ENCODE data around the gene HESX1.

The HESX1 gene

DNA sequence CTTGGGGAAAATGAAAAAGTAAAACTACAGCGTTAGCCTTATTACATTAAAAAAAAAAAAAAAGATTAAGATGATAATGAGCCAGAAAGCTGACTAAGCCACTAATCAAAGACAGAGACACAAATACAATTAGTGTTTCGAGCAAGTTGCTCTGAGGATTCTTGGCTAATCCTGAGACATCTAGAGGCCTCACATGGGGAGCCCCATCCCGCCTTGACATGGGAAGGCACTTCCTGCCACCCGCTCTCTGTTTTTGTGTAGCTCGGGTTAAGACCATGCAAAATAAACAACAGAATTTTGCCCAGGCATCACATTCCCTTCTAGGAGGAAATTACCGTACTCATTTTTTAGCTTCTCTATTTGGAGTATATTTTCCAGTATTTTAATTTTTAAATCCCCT is 15.3 kb downstream of the HESX1 start:
- DNase-seq (ENCODE audit: low read depth) = no peak
- H3K4me3 ChIP-seq (ENCODE audit: low read depth, low read length) = no peak overlapping the region
- TF ChIP-seq, protein P1, sequence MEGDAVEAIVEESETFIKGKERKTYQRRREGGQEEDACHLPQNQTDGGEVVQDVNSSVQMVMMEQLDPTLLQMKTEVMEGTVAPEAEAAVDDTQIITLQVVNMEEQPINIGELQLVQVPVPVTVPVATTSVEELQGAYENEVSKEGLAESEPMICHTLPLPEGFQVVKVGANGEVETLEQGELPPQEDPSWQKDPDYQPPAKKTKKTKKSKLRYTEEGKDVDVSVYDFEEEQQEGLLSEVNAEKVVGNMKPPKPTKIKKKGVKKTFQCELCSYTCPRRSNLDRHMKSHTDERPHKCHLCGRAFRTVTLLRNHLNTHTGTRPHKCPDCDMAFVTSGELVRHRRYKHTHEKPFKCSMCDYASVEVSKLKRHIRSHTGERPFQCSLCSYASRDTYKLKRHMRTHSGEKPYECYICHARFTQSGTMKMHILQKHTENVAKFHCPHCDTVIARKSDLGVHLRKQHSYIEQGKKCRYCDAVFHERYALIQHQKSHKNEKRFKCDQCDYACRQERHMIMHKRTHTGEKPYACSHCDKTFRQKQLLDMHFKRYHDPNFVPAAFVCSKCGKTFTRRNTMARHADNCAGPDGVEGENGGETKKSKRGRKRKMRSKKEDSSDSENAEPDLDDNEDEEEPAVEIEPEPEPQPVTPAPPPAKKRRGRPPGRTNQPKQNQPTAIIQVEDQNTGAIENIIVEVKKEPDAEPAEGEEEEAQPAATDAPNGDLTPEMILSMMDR (IDR thresholded peaks at IDR 0.05; ENCODE audit: insufficient read depth, low read depth, low read length, missing control alignments) = no peak

- TF ChIP-seq, protein P1 (IDR thresholded peaks at IDR 0.05; ENCODE audit: insufficient read depth, low read depth, low read length, missing control alignments) = peak; percentile 44
- DNase-seq (ENCODE audit: low read depth) = peak; percentile 37
Observed at GRCh38 chr3:57179580-57180410, 20.0 kb downstream of the HESX1 start.

DNA sequence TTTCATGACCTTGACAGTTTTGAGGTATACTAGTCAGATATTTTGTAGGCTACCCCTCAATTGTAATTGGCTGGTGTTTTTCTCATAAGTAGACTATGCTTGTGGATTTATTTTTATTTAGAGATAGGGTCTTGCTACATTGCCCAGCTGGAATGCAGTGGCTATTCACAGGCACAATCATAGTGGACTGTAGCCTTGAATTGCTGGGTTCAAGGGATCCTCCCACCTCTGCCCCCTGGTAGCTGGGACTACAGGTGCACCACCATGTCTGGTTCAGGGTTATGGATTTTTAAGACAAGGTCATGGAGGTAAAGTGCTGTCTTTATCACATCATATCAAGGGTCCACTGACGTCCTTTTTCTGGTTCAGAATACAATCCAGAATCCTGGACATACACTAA is 23.7 kb downstream of the HESX1 start:
- no peak overlapping the region for H3K4me3 ChIP-seq (ENCODE audit: low read depth, low read length)
- DNase-seq (ENCODE audit: low read depth) = no peak
- TF ChIP-seq, protein P1 (IDR thresholded peaks at IDR 0.05; ENCODE audit: insufficient read depth, low read depth, low read length, missing control alignments) = no peak

More at GRCh38 chr3:57179580-57180410, 20.0 kb downstream of the HESX1 start:
- H3K4me3 ChIP-seq (ENCODE audit: low read depth, low read length) = no peak overlapping the region

GRCh38 chr3:57173687-57174086 is 26.1 kb downstream of the HESX1 start:
- DNase-seq (ENCODE audit: low read depth) = no peak
- TF ChIP-seq, protein P1 (IDR thresholded peaks at IDR 0.05; ENCODE audit: insufficient read depth, low read depth, low read length, missing control alignments) = no peak
- no peak overlapping the region for H3K4me3 ChIP-seq (ENCODE audit: low read depth, low read length)

DNA sequence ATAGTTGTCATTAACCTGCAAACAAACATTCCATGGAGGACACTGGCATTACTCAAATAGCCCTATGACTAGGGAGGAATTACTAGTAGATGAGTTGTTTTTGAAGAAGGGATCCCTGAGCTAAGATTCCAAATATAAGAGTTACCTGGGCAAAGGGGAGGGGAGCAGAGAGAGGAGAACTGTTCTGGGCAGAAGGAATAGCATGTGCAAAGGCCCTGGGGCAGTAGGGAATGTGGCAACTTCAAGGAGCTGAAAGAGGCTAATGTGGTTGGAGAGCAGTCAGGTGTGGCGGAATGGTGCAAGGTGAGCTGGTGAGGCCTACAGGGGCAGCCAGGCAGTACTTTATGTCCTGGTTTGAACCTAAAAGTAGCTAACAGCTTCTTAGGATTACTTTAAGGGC is 28.8 kb downstream of the HESX1 start:
- TF ChIP-seq, protein P1 (IDR thresholded peaks at IDR 0.05; ENCODE audit: insufficient read depth, low read depth, low read length, missing control alignments) = no peak
- DNase-seq (ENCODE audit: low read depth) = no peak
- H3K4me3 ChIP-seq (ENCODE audit: low read depth, low read length) = no peak overlapping the region

DNA sequence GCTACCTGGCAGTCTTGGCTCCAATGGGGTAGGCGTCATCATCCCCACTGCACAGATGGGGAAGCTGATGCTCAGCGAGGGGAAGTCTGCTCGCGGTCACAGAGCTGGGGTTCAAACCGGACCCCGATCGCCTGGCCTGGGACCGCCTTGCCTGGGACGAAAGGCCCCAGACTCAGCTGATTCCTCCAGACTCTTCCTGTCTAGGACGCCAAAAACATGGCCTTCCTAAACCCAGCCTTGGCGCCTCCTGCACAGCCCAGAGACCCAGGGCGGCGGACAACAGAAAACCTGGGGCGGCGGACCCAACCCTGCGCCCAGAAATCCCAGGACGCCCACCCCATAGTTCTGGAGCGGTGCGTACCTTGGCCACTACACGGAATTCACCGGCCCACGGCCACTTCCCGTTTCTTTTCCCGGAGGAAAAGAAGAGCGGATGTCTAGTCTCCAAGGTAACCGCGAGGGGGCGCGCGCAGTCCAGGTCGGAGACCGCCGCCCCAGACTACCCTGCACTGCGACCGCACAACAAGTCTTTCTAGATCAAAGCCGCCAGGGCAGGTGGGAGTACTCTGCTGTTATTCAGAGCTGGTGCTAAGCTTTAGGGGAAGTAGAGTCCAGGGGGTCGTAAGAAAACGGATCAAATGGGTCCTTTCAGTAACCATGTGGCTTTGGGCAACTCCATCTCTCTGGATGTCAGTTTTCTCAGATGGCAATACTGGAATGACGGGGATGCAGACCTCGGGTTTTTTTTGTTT is 29.7 kb downstream of the HESX1 start:
- TF ChIP-seq, protein P1 (IDR thresholded peaks at IDR 0.05; ENCODE audit: insufficient read depth, low read depth, low read length, missing control alignments) = peak; percentile 82
- peak; percentile 77 for DNase-seq (ENCODE audit: low read depth)
- H3K4me3 ChIP-seq (ENCODE audit: low read depth, low read length) = peak overlapping the region; percentile 68

All from GM12865 (cell line).